BE2C (cell line): ENCODE measurements around the gene HPSE2.

Source experiments
- DNase-seq: peaks from one replicate; pipeline ENCODE4 v3.0.0-alpha.2; 2020
- H3K27me3 ChIP-seq: fragments of 250-450 bp; sonication (Bioruptor Pico); 2 replicates; pipeline ENCODE4 v1.5.1; 2020; ENCODE audit warnings: mild to moderate bottlenecking
- H3K36me3 ChIP-seq: fragments of 250-450 bp; sonication (Bioruptor Pico); 2 replicates; pipeline ENCODE4 v1.5.1; 2020; ENCODE audit warnings: mild to moderate bottlenecking
- H3K4me1 ChIP-seq: fragments of 250-450 bp; sonication (Bioruptor Pico); 2 replicates; pipeline ENCODE4 v1.5.1; 2020
- H3K4me3 ChIP-seq: 2 replicates; pipeline ENCODE4 v1.5.1; 2011; ENCODE audit warnings: low read depth, low read length
- H3K9me3 ChIP-seq: fragments of 250-450 bp; sonication (Bioruptor Pico); 2 replicates; pipeline ENCODE4 v1.5.1; 2020
- CTCF ChIP-seq: IDR thresholded peaks from 2 replicates; pipeline ENCODE4 v1.5.1; 2012; ENCODE audit warnings: mild to moderate bottlenecking, low read depth, low read length

Gene HPSE2

GRCh38 chr10:98482096-98482495 is 753.6 kb downstream of the HPSE2 start:
- Histone ChIP-seq H3K27me3 (no peaks in the 10 kb centered on the region), H3K9me3 (no peaks in the 10 kb centered on the region), H3K36me3 (no peaks in the 10 kb centered on the region), H3K4me3 (no peak overlapping the region), H3K4me1 (no peaks in the 10 kb centered on the region)
- DNase-seq: no peak
- TF ChIP-seq CTCF: no peak

- TF ChIP-seq CTCF: no peak
- DNase-seq: no peak
- no peaks in the 10 kb centered on the region for H3K36me3 ChIP-seq
- H3K4me1 ChIP-seq: no peaks in the 10 kb centered on the region
- no peaks in the 10 kb centered on the region for H3K9me3 ChIP-seq
- no peak overlapping the region for H3K4me3 ChIP-seq
- H3K27me3 ChIP-seq: no peaks in the 10 kb centered on the region
These were observed 754.2 kb downstream of the HPSE2 start for GRCh38 chr10:98481404-98481945.

GRCh38 chr10:98478430-98479222 is 757.0 kb downstream of the HPSE2 start:
- TF ChIP-seq CTCF: no peak
- DNase-seq: no peak
- no peaks in the 10 kb centered on the region for H3K9me3 ChIP-seq
- H3K4me1 ChIP-seq: no peaks in the 10 kb centered on the region
- no peaks in the 10 kb centered on the region for H3K36me3 ChIP-seq
- H3K27me3 ChIP-seq: no peaks in the 10 kb centered on the region
- no peak overlapping the region for H3K4me3 ChIP-seq

- DNase-seq: no peak
- no peak overlapping the region for H3K4me3 ChIP-seq
- no peaks in the 10 kb centered on the region for H3K9me3 ChIP-seq
- H3K36me3 ChIP-seq: no peaks in the 10 kb centered on the region
- no peak for TF ChIP-seq CTCF
- no peaks in the 10 kb centered on the region for H3K4me1 ChIP-seq
- no peaks in the 10 kb centered on the region for H3K27me3 ChIP-seq
These were observed 757.8 kb downstream of the HPSE2 start for GRCh38 chr10:98477861-98478260.

GRCh38 chr10:98474628-98475027 is 761.0 kb downstream of the HPSE2 start:
- no peak for TF ChIP-seq CTCF
- Histone ChIP-seq H3K4me3 (no peak overlapping the region), H3K36me3 (no peaks in the 10 kb centered on the region), H3K4me1 (no peaks in the 10 kb centered on the region), H3K27me3 (peaks cover 12% of the 10 kb centered on the region), H3K9me3 (no peaks in the 10 kb centered on the region)
- DNase-seq: no peak

- Histone ChIP-seq H3K4me1 (no peaks in the 10 kb centered on the region), H3K9me3 (no peaks in the 10 kb centered on the region), H3K4me3 (no peak overlapping the region), H3K36me3 (no peaks in the 10 kb centered on the region), H3K27me3 (peaks cover 37% of the 10 kb centered on the region)
- no peak for TF ChIP-seq CTCF
- no peak for DNase-seq
These were observed 763.5 kb downstream of the HPSE2 start for GRCh38 chr10:98472196-98472595.
